Activated T-cell treated with anti-CD3 and anti-CD28 coated beads, Interleukin-2, amount 50 U/mL, for 48 hours (primary cell): ENCODE data around the gene CACNG6.
A peak's percentile ranks its signal among the peaks of the same experiment; 100 is the strongest.
"Not testable (repeated sequence)": the region's sequence is repeated elsewhere in the genome, so short reads cannot be mapped to it uniquely, and the experiment has no call there.

Source experiments
- DNase-seq, 2 experiments: peaks; one replicate each; pipeline ENCODE4 v3.0.0-alpha.2; 2020

The CACNG6 gene

DNA sequence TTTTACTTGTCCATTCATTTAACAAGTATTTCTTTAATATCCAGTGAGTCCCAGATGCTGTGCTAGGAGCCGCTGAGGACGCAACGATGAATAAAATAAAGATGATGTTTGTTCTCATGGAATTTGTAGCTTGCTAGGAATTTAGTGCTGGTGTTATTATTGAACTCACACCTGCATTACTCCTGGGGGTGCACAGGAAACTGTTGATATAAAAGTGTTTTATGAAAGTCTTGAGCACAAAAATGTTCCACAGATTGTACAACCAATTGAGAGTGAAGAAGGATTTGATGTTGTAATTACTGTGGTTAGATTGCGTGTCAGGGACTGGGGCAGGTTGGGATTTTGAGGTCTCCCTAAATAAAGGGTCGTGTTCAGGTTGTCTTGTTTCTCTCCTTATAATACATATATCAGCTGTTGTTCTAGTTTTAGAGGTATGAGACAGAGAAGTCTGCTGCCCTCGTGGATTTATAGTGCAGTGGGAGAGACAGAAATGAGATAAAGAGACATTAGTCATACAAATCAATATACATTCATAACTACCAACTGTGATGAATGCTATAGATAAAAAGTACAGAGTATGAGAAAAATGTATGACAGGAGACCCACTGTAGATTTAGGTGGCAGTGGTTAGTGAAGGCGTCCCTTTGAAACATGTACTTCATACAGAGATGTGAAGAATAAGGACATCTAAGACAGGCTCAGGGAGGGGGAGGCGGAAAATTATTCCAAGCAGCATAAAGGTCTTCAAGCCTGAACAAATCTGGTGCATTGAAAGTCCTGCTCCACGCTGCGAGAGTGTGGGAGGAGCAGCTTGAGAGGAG is 11.3 kb downstream of the CACNG6 start:
- DNase-seq, result no peak

DNA sequence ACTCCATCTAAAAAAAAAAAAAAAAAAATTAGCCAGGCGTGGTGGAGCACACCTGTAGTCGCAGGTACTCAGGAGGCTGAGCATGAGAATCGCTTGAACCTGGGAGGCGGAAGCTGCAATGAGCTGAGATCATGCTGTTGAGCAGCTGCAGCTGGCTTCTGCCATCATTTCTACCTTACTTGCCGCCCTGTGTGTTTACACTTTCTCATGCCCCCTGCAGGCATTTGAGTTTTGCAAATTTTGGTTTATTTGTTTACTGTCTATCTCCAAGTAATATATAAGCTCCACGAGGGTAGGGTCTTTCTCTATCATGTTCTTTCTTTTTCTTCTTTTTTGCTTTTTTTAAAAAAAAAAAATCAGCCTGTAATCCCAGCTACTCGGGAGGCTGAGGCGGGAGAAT is 18.0 kb downstream of the CACNG6 start:
- no peak for DNase-seq

DNA sequence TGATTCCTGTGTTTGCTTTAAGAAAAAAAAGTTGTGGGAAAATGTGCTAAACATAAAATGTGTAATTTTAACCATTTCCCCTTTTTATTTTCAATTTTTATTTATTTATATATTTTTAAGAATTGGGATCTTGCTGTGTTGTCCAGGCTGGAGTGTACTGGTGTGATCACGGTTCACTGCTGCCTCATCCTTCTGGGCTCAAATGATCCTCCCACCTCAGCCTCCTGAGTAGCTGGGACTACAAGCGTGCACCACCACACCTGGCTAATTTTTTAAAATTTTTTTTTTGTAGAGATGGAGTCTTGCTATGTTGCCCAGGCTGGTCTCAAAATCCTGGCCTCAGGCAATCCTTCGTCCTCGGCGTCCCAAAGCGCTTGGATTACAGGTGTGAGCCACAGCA is 19.0 kb downstream of the CACNG6 start:
- no peak for DNase-seq

DNA sequence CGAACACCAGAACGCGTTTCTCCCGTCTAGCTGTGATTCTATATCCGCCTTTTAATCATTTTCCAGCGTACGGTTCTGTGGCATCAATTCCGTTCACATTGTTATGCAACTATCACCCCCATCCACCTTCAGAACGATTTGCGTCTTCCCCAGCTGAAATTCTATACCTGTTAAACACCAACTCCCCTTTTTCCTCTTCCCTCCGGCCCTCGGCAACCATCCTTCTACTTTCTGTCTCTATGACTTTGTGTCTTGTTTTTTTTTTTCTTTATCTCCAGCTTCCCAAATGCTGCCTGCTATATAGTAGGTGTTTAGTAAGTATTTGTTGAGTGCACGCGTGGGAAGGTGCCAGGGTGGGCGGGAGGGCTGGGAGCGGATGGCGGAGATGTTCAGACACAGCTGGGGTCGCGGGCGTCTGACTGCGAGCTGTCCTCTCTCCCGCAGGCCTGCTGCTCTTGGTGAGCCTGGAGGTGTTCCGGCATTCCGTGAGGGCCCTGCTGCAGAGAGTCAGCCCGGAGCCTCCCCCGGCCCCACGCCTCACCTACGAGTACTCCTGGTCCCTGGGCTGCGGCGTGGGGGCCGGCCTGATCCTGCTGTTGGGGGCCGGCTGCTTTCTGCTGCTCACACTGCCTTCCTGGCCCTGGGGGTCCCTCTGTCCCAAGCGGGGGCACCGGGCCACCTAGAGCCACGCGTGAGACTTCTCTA is 20.2 kb downstream of the CACNG6 start:
- no peak for DNase-seq

DNA sequence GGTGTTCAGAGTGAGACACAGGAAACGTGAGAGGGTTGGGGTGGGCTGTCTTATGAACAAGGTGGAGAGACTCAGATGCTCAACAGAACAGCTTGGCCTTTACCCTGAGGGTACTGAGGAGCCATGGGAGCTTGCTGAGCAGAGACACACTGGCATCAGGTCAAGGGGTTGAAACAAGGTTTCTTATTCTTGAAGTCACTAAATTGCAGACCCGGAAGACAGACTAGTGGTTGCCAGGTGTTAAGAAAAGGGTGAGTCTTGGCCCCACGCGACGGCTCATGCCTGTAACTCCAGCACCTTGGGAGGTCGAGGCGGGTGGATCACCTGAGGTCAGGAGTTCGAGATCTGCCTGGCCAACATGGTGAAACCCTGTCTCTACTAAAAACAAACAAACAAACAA is 22.4 kb downstream of the CACNG6 start:
- no peak for DNase-seq

DNA sequence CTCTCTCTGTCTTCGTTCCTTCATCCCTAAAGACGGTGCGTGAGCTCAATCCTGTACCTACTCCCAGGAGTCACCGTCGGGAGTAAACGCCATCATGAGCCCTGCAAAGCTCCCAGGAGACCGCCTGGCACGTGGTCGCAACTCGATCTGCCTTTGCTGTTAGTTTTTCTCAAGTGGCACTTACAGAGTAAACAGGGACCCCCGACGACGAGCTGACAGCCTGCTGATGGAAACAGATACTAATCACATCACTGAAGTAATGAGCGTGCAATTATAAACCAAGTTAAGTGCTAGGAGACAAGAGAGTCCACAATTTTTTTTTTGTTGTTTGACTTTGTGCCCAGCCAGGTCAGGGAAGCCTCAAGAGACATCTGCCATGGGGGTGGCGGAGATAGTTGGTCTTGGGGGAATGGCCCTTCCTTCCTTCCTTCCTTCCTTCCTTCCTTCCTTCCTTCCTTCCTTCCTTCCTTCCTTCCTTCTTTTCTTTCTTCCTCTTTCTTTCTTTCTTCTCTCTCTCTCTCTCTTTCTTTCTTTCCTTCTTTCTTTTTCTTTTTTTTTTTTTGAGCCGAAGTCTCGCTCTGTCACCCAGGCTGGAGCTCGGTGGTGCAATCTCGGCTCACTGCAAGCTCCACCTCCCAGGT is 23.6 kb downstream of the CACNG6 start:
- DNase-seq, result no peak

DNA sequence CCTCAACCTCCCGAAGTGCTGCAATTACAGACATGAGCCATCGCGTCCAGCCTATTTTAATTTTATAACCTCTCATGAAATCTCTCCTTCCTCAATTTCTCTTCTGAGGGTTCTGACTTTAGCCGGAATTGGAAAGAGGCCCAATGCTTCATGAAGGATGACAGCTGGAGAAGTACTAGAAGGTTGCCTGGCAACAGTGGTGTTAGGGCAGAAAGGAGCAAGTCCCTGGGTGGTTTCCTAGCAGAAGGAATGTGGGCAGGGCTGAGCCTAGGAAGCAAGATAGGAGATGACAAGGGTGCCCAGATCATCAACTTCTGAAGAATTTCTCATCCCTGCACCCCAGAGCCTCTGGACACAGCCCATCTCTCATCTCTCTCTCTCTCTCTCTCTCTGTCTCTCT is 25.8 kb downstream of the CACNG6 start:
- no peak for DNase-seq

DNA sequence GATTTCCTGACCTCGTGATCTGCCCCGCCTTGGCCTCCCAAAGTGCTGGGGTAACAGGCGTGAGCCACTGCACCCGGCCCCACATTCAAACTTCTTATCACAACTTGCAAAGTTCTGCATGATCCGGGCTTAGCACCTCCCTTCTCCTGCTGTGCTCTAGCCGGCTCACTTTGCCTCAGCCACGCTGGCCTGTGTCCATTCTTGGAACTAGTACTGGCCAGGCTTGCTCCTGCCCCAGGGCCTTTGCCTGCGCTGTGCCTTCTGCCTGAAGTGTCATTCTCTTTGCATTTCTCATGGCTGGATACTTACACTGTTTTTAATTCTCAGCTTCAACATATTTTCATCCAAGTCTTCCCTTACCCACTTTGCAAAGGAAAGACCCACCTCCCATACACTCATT is 29.9 kb downstream of the CACNG6 start:
- DNase-seq, result no peak

DNA sequence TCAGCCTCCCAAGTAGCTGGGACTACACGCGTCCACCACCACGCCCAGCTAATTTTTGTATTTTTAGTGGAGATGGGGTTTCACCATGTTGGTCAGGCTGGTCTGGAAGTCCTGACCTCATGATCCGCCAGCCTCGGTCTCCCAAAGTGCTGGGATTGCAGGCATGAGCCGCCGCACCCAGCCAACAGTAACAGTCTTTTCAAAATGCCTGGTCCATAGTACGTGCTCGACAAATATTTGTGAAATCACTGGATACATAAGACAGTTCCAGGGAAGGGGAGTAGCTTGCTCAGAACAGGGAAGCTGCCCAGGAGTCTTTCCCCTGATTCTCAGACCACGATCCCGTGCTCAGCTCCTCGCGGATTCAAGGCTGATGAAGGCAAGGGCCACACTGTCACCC is 30.5 kb downstream of the CACNG6 start:
- no peak for DNase-seq

DNA sequence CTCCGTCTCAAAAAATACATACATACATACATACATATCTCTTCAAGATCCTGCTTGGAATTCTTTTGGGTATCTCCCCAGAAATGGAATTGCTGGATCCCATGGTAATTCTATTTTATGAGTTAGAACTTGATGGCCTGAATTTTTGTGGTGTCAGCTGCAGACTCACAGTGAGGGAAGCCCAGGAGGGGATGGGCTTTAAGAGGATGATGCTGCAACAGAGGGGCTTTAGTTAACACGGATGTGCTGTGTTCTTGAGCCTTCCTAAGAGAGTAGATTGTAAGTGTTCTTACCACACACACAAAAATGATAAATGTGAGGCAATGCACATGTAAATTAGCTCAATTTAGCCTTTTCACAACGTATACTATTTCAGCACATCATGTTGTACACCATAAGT is 31.8 kb downstream of the CACNG6 start:
- no peak for DNase-seq

DNA sequence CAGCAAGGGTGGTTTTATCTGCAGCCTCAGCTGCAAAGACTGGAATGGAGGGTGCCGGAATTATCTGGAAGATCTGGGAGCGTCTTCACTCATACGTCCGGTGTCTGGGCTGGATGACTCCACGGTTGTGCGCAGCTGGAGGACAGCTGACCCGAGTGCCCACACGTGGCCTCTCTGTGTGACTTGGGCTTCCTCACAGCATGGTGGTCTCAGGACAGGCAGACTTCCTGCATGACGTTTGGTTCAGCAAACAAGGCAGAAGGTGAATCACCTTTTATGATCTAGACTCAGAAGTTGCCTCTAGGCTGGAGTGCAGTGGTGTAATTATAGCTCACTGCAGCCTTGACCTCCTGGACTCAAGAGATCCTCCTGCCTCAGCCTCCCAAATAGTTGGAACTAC is 33.2 kb downstream of the CACNG6 start:
- no peak for DNase-seq

DNA sequence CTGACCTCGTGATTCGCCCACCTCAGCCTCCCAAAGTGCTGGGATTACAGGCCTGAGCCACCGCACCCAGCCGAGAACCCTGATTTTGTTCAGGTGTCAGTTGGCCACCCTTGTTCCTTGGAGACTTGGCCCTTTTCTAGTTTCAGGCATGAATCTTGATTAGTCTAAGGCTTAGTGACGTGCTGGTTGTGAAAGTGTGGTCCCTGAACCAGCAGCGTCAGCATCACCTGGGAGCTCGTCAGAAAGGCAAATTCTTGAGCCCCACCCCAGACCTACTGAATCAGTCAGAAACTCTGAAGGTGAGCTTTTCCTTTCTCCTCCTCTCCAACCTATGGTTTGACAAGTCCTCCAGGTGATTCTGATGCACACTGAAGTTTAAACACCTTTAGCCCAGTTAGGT is 35.2 kb downstream of the CACNG6 start:
- no peak for DNase-seq

DNA sequence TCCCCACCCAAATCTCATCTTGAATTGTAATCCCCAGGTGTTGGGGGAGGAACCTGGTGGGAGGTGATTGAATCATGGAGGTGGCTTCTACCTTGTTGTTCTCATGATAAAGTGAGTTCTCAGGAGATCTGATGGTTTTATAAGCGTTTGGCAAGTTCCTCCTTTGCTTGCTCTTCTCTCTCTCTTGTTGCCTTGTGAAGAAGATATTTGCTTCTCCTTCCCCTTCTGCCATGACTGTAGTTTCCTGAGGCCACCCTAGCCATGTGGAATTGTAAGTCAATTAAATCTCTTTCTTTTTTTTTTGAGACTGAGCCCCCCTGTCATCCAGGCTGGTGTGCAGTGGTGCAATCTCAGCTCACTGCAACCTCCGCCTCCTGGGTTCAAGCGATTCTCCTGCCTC is 37.9 kb downstream of the CACNG6 start:
- DNase-seq, result no peak

DNA sequence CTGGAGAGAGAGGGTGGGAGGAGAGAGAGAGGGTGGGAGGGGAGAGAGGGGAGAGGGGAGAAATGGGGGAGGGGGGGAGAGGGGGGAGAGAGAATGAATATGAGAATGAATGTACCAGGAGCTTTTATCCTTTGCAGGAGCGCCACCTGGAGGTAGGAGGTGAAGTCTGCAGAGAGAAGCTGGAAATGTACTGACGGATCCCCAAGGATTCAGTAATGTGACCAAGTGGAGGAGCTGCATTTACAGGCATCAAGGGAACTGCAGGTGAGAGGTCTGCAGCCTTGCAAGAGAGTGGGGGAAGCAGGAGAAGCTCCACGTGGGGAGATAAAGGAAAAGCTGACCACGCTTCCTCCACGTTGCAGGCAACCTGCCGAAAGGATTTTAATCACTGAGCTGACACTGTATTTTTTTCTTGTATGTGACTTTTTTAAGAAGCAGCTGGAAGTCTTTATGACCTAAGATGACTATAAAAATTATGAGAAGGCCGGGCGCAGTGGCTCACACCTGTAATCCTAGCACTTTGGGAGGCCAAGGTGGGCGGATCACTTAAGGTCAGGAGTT is 38.6 kb downstream of the CACNG6 start:
- DNase-seq, result peak; percentile 69 to 72

DNA sequence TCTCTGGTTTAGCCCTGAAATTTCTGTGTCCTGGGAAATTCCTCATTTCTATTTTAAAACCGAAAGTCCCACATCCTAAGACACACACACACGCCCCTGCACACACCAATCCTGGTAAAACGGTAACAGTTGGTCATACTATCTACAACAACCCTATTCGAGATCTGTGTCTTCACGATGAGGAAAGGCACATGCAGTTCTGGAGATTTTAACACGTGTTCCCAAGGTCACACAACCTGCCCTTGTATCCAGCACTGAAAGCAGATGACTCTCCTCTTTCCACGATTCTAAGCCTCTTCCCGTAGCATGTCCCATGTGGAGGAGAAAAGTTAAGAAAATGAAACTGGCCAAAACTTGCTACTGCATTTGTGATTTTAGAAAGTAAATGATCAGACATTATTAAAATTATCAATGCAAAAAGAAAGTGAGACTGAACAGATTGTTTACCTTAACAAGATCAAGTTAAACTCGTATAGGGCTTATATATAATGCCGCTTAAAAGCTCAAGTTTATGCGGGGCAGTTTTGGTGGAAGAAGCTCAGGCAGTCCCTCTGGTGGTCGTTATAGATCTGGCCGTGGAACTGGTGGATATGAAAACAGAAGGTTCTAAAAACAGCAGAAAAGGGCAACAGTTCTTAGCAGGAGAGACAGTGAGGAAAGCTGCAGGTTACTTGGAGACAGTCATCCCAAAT is 39.6 kb downstream of the CACNG6 start:
- no peak for DNase-seq

DNA sequence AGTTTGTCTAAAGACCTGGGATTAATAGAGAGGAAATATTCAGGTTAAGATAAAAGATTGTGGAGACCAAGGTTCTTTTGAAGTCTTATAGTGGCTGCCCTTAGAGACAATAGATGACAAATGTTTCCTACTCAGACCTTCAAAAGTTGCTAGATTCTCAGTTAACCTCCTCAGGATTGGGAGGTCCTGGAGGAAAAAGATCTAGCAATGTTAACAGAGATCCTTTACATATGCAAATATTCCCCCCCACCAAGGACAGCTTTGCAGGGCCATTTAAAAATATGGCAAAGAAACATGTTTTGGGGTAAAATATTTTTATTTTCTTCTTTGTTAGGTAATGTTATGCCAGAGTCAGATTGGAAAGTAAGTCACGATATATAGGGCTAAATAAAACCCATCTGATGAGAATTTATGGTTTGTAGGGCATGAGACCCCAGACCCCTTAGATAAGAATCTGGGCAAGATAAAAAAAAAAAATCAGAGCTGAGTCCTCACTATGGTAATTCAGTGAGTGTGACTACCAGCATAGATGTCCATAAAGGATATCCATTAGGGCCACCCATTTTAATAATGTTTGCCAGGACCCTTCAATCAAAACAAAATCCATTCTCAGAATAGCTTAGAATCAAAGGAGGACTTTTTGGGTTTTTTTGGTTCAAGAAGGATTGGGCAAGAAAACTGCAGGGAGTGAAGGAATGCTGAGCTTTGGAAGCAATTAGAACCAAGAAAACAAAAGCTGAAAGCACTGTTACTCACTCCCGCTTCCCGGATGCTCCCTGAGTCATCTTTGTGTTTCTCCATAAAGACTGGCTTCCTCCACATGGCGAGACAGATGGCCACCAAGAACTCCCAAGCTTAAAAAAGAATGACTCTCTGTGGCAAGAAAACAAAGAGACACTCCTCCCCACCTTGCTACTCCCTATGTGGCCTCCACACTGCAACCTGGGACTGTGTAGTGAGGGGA is 44.1 kb downstream of the CACNG6 start:
- no peak for DNase-seq

DNA sequence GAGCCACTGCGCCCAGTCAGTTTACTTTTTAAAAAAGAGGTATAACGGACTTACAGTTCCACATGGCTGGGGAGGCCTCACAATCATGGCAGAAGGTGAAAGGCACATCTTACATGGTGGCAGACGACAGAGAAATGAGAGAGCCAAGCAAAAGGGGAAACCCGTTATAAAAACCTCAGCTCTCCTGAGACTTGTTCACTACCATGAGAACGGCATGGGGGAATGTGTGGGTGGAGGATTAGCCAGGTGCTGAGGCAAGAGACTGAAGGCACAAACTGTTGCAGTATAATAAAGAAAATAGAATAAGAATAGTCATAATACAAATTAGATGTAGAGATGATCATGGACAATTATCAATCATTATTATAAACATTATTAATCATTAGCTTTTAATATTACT is 45.1 kb downstream of the CACNG6 start:
- DNase-seq, result not testable (repeated sequence)

DNA sequence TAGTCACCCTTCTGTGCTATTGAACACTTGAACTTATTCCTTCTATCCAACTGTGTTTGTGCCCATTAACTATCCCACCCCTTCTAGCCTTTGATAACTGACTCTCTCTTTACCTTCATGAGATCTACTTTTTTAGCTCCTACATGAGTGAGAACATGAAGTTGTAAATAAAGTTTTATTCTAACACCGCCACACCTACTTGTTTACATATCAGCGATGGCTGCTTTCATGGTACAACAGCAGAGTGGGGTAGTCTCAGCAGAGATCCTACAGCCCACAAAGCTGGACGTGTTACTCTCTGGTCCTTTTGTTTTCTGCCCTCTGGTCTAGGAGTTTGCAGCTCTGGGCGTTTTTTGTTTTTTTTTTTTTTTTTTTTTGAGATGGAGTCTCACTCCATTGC is 48.6 kb downstream of the CACNG6 start:
- no peak for DNase-seq

DNA sequence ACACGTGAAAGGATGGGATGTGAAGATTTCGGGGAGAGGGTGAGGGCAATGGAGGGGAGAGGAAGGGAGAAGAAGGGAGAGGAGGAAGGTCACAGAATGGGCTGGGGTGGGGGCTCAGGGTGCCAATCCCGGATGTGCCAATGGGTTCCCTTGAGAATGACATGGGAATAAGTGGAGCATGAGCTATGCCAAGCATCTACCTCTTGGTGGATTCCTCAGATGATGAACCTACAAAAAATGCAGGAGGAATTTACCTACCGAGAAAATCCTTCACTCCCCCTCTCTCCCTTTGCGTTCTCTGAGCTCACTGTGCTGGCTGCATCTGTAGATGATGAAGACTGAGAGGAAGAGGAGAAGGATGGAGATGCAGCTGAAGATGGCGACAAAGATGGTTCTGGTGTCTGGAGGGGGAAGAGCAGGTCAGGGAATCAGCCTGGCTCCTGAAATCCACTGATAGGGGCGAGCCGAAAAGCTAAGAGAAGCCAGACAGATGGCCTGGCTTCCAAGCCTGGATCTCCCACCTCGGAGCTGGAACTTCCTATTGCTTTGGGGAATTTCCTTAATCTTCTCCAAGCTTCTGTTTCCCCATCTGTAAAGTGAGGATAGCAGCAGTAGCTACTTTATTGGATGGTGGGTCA is 50.7 kb downstream of the CACNG6 start:
- DNase-seq, result no peak

DNA sequence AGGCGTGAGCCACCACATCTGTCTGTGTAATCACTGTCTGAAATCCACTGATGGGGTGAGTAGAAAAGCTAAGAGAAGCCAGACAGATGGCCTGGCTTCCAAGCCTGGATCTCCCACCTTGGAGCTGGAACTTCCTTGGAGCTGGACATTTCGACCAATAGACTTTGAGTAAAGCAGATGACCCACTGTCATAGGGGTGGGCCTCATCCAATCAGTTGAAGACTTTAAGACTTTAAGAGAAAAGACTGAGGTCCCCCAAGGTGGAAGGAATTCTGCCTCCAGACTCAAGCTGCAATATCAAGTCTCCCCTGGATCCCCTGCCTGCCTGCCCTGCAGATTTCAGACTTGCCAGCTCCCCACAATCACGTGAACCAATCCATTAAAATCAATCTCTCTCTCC is 51.6 kb downstream of the CACNG6 start:
- no peak for DNase-seq

DNA sequence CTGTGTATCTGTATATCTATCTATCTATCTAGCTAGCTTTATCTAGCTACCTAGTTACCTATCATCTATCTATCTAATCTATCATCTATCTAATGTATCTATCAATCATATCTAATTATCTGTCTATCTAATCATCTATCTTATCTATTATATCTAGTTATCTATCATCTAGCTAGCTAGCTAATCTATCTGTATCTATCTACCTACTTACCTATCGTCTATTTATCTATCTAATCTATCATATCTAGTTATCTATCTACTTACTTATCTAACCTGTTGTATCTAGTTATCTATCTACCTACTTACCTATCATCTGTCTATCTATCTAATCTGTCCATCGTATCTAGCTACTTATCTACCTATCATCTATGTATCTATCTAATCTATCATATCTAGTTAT is 54.3 kb downstream of the CACNG6 start:
- no peak for DNase-seq
